Activated T-helper 2 cell treated with anti-CD3 and anti-CD28 coated beads, Interferon-gamma antibody, Interleukin-2, Interleukin-4, amounts not matched to agents 10 μg/mL and 5 μg/mL and 100 μg/mL, durations not matched to agents 14 hours and 24 hours and 36 hours (primary cell): ENCODE results near the gene ZFP36L2. TPM values are rescaled to one million over a fixed set of nuclear protein-coding genes. Genes with fewer than 3 reads are reported as not detected.

Experiments
- DNase-seq: peaks from one replicate; pipeline ENCODE4 v3.0.0; 2021; ENCODE audit warnings: low spot score
- H3K27ac Mint-ChIP-seq: one replicate; pipeline ENCODE4 v1.8.0; 2021; ENCODE audit warnings: mixed read lengths
- H3K27me3 Mint-ChIP-seq: one replicate; pipeline ENCODE4 v1.8.0; 2021; ENCODE audit warnings: low read depth, mixed read lengths
- H3K36me3 Mint-ChIP-seq: one replicate; pipeline ENCODE4 v1.8.0; 2021; ENCODE audit warnings: low read depth, mixed read lengths
- H3K4me1 Mint-ChIP-seq: one replicate; pipeline ENCODE4 v1.8.0; 2021; ENCODE audit warnings: low read depth, mixed read lengths
- H3K4me3 Mint-ChIP-seq: one replicate; pipeline ENCODE4 v1.8.0; 2021; ENCODE audit warnings: low read depth, mild to moderate bottlenecking, moderate library complexity, mixed read lengths
- H3K9me3 Mint-ChIP-seq: one replicate; pipeline ENCODE4 v1.8.0; 2021; ENCODE audit warnings: mixed read lengths
- intact Hi-C: fragments of 100-400 bp; cut with micrococcal nuclease; formaldehyde crosslinking; loops from one replicate; pipeline ENCODE4 v1.15.1; 2023
- total RNA-seq: library from RNA; stranded (reverse); gene quantifications from 2 replicates; pipeline ENCODE4 v1.2.3, GENCODE V29; 2022

The ZFP36L2 gene
- total RNA-seq, 1 donor from 2014 or later, result 114 TPM

GRCh38 chr2:43180897-43181296 is 45.5 kb downstream of the ZFP36L2 start:
- H3K27me3 Mint-ChIP-seq, result no peaks in the 10 kb centered on the region
- no peak for DNase-seq
- no peak overlapping the region for H3K27ac Mint-ChIP-seq
- H3K36me3 Mint-ChIP-seq, result no peaks in the 10 kb centered on the region
- peaks cover 42% of the 10 kb centered on the region for H3K4me1 Mint-ChIP-seq
- H3K4me3 Mint-ChIP-seq, result no peak overlapping the region
- intact Hi-C loops, result no loop called here
- H3K9me3 Mint-ChIP-seq, result no peaks in the 10 kb centered on the region

- H3K27ac Mint-ChIP-seq, result no peak overlapping the region
- DNase-seq, result no peak
- no peaks in the 10 kb centered on the region for H3K9me3 Mint-ChIP-seq
- H3K27me3 Mint-ChIP-seq, result no peaks in the 10 kb centered on the region
- intact Hi-C loops, result no loop called here
- H3K36me3 Mint-ChIP-seq, result no peaks in the 10 kb centered on the region
- H3K4me1 Mint-ChIP-seq, result peaks cover 46% of the 10 kb centered on the region
- no peak overlapping the region for H3K4me3 Mint-ChIP-seq
These were observed 46.5 kb downstream of the ZFP36L2 start for GRCh38 chr2:43179942-43180341.

GRCh38 chr2:43178602-43179542 is 47.5 kb downstream of the ZFP36L2 start:
- H3K4me3 Mint-ChIP-seq, result no peak overlapping the region
- H3K27me3 Mint-ChIP-seq, result no peaks in the 10 kb centered on the region
- peak overlapping the region; percentile 74 for H3K27ac Mint-ChIP-seq
- H3K36me3 Mint-ChIP-seq, result no peaks in the 10 kb centered on the region
- intact Hi-C loops, result no loop called here
- no peaks in the 10 kb centered on the region for H3K9me3 Mint-ChIP-seq
- H3K4me1 Mint-ChIP-seq, result peaks cover 49% of the 10 kb centered on the region
- DNase-seq, result no peak

GRCh38 chr2:43178055-43178598 is 48.3 kb downstream of the ZFP36L2 start:
- peaks cover 54% of the 10 kb centered on the region for H3K4me1 Mint-ChIP-seq
- no peak overlapping the region for H3K4me3 Mint-ChIP-seq
- H3K36me3 Mint-ChIP-seq, result no peaks in the 10 kb centered on the region

GRCh38 chr2:43176449-43176848 is 50.0 kb downstream of the ZFP36L2 start:
- H3K4me3 Mint-ChIP-seq, result no peak overlapping the region
- peaks cover 59% of the 10 kb centered on the region for H3K4me1 Mint-ChIP-seq
- H3K27ac Mint-ChIP-seq, result no peak overlapping the region
- DNase-seq, result no peak
- no peaks in the 10 kb centered on the region for H3K36me3 Mint-ChIP-seq
- H3K9me3 Mint-ChIP-seq, result no peaks in the 10 kb centered on the region
- no peaks in the 10 kb centered on the region for H3K27me3 Mint-ChIP-seq
- intact Hi-C loops, result no loop called here

More at GRCh38 chr2:43178055-43178598, 48.3 kb downstream of the ZFP36L2 start:
- DNase-seq, result no peak
- no peaks in the 10 kb centered on the region for H3K9me3 Mint-ChIP-seq
- intact Hi-C loops, result no loop called here
- H3K27me3 Mint-ChIP-seq, result no peaks in the 10 kb centered on the region
- peak overlapping the region; percentile 74 for H3K27ac Mint-ChIP-seq

GRCh38 chr2:43175876-43176275 is 50.5 kb downstream of the ZFP36L2 start:
- H3K4me1 Mint-ChIP-seq, result peaks cover 60% of the 10 kb centered on the region

GRCh38 chr2:43175020-43175441 is 51.4 kb downstream of the ZFP36L2 start:
- H3K27ac Mint-ChIP-seq, result peak overlapping the region; percentile 91
- H3K36me3 Mint-ChIP-seq, result no peaks in the 10 kb centered on the region
- intact Hi-C loops, result no loop called here
- H3K4me3 Mint-ChIP-seq, result peak overlapping the region; percentile 38
- no peaks in the 10 kb centered on the region for H3K9me3 Mint-ChIP-seq
- DNase-seq, result no peak
- H3K27me3 Mint-ChIP-seq, result no peaks in the 10 kb centered on the region
- peaks cover 63% of the 10 kb centered on the region for H3K4me1 Mint-ChIP-seq

More at GRCh38 chr2:43175876-43176275, 50.5 kb downstream of the ZFP36L2 start:
- no peak overlapping the region for H3K4me3 Mint-ChIP-seq
- no peak for DNase-seq
- no peaks in the 10 kb centered on the region for H3K36me3 Mint-ChIP-seq
- H3K9me3 Mint-ChIP-seq, result no peaks in the 10 kb centered on the region
- no peaks in the 10 kb centered on the region for H3K27me3 Mint-ChIP-seq
- H3K27ac Mint-ChIP-seq, result peak overlapping the region; percentile 91
- intact Hi-C loops, result no loop called here

GRCh38 chr2:43174368-43174916 is 52.0 kb downstream of the ZFP36L2 start:
- H3K36me3 Mint-ChIP-seq, result no peaks in the 10 kb centered on the region
- H3K9me3 Mint-ChIP-seq, result no peaks in the 10 kb centered on the region
- intact Hi-C loops, result loop anchor here (1.0 kb wide), 6 partner anchors 10 to 52 kb away; partner anchors contain the start of gene ZFP36L2
- peak overlapping the region; percentile 91 for H3K27ac Mint-ChIP-seq
- no peaks in the 10 kb centered on the region for H3K27me3 Mint-ChIP-seq
- H3K4me3 Mint-ChIP-seq, result peak overlapping the region; percentile 38
- H3K4me1 Mint-ChIP-seq, result peaks cover 69% of the 10 kb centered on the region
- DNase-seq, result peak; percentile 73
